Subcutaneous adipose tissue (tissue), 4 donors: Measurements from ENCODE around the gene NFKBIZ. TPM values are rescaled to one million over a fixed set of nuclear protein-coding genes. Genes with fewer than 3 reads are reported as not detected.

Source experiments
- total RNA-seq, 4 donors: library from RNA; depleted of rRNA; stranded (reverse); fragments of >200 nt; gene quantifications; one replicate each; pipeline ENCODE4 v1.1.0, GENCODE V29; 2016
- TF ChIP-seq, protein P1 (sequence below): fragments of 450-650 bp; IDR thresholded peaks from one replicate; pipeline ENCODE4 v1.5.1; 2016; ENCODE audit warnings: low read depth, mild to moderate bottlenecking, control low read depth, antibody characterized with exemption, moderate library complexity

NFKBIZ gene
- total RNA-seq, 4 donors from 2014 or later, result 19.2 to 45.8 (median 28.2) TPM

DNA sequence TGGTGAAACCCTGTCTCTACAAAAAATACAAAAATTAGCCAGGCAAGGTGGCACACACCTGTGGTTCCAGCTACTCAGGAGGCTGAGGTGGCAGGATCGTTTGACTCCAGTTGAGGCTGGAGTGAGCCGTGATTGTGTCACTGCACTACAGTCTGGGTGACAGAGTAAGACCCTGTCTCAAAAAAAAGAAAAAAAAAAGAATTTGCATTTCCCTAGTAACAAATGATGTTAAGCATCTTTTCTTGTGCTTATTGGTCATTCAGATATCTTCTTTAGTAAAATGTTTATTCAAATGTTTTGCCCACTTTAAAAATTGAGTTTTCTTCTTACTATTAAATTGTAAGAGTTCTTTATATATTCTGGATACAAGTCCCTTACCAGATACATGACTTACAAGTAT lies 48.7 kb downstream of the NFKBIZ start:
- TF ChIP-seq, protein P1, sequence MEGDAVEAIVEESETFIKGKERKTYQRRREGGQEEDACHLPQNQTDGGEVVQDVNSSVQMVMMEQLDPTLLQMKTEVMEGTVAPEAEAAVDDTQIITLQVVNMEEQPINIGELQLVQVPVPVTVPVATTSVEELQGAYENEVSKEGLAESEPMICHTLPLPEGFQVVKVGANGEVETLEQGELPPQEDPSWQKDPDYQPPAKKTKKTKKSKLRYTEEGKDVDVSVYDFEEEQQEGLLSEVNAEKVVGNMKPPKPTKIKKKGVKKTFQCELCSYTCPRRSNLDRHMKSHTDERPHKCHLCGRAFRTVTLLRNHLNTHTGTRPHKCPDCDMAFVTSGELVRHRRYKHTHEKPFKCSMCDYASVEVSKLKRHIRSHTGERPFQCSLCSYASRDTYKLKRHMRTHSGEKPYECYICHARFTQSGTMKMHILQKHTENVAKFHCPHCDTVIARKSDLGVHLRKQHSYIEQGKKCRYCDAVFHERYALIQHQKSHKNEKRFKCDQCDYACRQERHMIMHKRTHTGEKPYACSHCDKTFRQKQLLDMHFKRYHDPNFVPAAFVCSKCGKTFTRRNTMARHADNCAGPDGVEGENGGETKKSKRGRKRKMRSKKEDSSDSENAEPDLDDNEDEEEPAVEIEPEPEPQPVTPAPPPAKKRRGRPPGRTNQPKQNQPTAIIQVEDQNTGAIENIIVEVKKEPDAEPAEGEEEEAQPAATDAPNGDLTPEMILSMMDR, result no peak

DNA sequence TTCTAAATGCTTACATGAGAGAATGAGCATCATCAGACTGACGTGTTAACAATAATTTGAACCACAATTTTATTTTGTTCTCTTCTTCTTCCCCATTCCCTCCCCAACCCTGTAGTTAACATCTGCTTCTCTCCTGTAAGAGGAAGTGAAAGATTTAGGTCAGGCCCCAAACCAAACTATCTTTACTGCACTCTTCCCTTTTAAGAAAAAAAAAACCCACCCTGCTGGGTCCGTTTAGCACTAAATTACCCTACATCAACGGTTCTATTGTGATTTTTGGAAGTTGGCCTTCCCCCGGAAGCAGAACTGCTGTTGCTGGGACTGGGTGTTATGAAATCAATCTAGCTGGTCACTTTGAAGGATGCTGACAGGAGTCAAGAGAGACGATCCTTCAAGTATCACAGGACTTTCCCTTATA lies 49.4 kb downstream of the NFKBIZ start:
- TF ChIP-seq, protein P1, result no peak

DNA sequence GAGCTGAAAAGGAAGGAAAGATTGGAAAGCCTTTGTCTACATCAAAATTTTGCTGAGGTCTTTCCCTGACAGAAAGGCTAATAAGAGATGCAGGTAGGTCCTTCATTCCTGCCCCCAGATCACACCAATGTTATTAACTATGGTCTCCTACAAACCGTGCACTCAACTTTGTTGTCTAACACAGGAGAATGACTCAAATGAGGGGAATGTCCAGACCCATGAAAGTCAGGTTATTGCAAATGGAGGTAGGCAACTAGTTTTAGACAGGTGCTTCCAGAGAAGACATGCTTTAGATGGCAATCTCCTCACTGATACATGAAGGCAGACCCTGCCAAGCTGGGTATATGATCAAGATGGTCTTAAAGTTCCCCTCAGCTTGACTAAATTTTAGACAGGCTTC lies 51.0 kb downstream of the NFKBIZ start:
- TF ChIP-seq, protein P1, result no peak

DNA sequence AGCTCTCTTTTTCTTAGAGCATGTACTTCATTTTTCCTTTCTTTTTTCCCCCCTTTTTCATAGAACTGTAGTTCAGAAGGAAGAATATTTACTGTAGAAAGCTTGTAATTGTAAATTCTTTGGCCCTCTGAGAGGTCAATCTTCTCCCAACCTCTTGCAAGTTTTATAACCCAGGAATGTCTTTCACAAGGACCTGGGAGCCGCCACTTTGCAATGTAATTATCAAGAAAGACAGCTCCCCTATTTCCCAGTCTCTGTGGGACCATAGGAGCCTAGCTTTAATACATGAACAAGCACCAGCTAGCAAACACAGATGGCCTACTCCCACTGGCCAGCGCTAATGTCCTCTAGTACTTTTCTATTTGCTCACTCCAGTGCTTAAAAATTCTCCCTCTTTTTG lies 51.4 kb downstream of the NFKBIZ start:
- TF ChIP-seq, protein P1, result no peak

DNA sequence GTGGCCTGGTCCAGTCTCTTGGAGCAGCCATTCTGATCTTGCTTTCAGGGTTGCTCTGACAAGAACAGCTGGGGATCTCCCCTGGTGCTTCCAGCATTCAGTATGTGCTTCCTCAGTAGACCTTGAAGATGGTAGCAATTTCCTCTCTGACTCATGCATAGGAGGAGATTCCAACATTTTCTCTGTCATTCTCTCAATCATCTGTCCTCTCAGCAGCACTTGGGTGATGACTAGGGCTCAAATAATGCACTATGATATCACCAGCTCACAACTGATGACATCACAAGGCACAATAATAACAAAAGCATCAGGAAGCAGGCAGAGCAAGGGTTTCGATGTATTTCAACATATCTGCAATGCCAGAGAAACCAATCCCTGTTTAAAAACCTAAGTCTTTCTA lies 52.7 kb downstream of the NFKBIZ start:
- TF ChIP-seq, protein P1, result no peak

DNA sequence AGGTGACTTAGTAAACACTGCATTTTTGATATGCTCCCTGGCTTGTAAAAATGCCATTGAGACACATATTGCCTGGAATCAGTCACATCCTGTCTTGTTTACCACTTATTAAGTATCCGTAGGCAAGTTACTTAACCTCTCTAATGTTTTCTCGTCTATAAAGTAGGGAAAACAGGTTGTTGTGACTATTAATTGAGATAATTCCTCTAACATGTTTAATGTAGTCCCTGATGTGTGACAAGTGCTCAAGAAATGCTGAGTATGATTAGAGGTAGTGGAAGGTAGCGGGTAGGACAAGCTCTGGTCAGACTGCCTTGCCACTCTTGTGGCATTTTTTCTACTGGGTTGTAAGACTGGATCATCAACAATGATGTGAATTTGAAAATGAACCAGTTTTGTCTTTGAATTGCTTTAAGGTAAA lies 54.1 kb downstream of the NFKBIZ start:
- TF ChIP-seq, protein P1, result no peak

Other genes with a start within 250 kb of the NFKBIZ start
- 10 to 100 TPM; 16.0 to 20.4 (median 20.1) TPM for gene ZBTB11, start 172.4 kb upstream of the NFKBIZ start, total RNA-seq
- gene RPL24, start 162.8 kb upstream of the NFKBIZ start, total RNA-seq, result 1,000 to 10,000 TPM; 1,173 to 1,926 (median 1,408) TPM
- gene CEP97, start 124.9 kb upstream of the NFKBIZ start, total RNA-seq, result 1 to 10 TPM; 6.2 to 10.0 (median 6.9) TPM
- gene NXPE3, start 70.3 kb upstream of the NFKBIZ start, total RNA-seq, result 10 to 100 TPM in 3 of 4 donors, 1 to 10 TPM in 1; 8.9 to 15.5 (median 12.5) TPM